ENCODE results near the gene SLC43A2. TPM values are rescaled to one million over a fixed set of nuclear protein-coding genes. Genes with fewer than 3 reads are reported as not detected.

The SLC43A2 gene
- total and polyA plus RNA-seq, 8 donors, result 0.29 to 15.8 (median 5.2) TPM

- Histone ChIP-seq H3K4me3 (no peak overlapping the region), H3K9me3 (no peaks in the 10 kb centered on the region), H3K27ac (peak overlapping the region in 2 of 5 donors; percentile 14 to 27), H3K36me3 (peaks cover 4 to 59% (median 49%) of the 10 kb centered on the region in 4 donors), H3K4me1 (peaks cover 0 to 12% (median 5%) of the 10 kb centered on the region in 4 donors), H3K27me3 (no peaks in the 10 kb centered on the region)
- no peak for TF ChIP-seq POLR2A (IDR thresholded peaks at IDR 0.05)
- TF ChIP-seq POLR2AphosphoS5 (IDR thresholded peaks at IDR 0.05), result no peak
- no peak for TF ChIP-seq EP300 (IDR thresholded peaks at IDR 0.05)
- TF ChIP-seq CTCF (IDR thresholded peaks at IDR 0.05), result no peak
- WGBS, 5 donors, result 82 to 92% (median 89%) methylated on average over 16 of the region's 16 CpGs
- intact Hi-C loops (cut with DNase I; ENCODE audit: low total_unique reads), result no loop called here
- DNase-seq, result no peak
Measured at GRCh38 chr17:1612400-1612799, 16.2 kb downstream of the SLC43A2 start.

GRCh38 chr17:1611715-1612114 is 16.9 kb downstream of the SLC43A2 start:
- WGBS, 5 donors, result 85 to 93% (median 91%) methylated on average over 10 of the region's 10 CpGs
- peaks cover 0 to 17% (median 9%) of the 10 kb centered on the region in 4 donors for H3K4me1 ChIP-seq
- intact Hi-C loops (cut with DNase I; ENCODE audit: low total_unique reads), result no loop called here
- no peak for TF ChIP-seq POLR2AphosphoS5 (IDR thresholded peaks at IDR 0.05)
- TF ChIP-seq POLR2A (IDR thresholded peaks at IDR 0.05), result no peak
- TF ChIP-seq EP300 (IDR thresholded peaks at IDR 0.05), result no peak
- TF ChIP-seq CTCF (IDR thresholded peaks at IDR 0.05), result no peak
- H3K27me3 ChIP-seq, result no peaks in the 10 kb centered on the region
- H3K4me3 ChIP-seq, result no peak overlapping the region
- no peaks in the 10 kb centered on the region for H3K9me3 ChIP-seq
- DNase-seq, result no peak
- peak overlapping the region in 2 of 5 donors; percentile 14 to 27 for H3K27ac ChIP-seq
- peaks cover 4 to 59% (median 49%) of the 10 kb centered on the region in 4 donors for H3K36me3 ChIP-seq

- H3K27me3 ChIP-seq, result no peaks in the 10 kb centered on the region
- peaks cover 5 to 37% (median 29%) of the 10 kb centered on the region in 4 donors for H3K4me1 ChIP-seq
- DNase-seq, result no peak
- H3K9me3 ChIP-seq, result no peaks in the 10 kb centered on the region
- H3K27ac ChIP-seq, result peak overlapping the region in 2 of 5 donors; percentile 65 to 69
- H3K4me3 ChIP-seq, result no peak overlapping the region
- 87 to 94% (median 93%) methylated on average over 7 of the region's 7 CpGs for WGBS, 5 donors
- intact Hi-C loops (cut with DNase I; ENCODE audit: low total_unique reads), result no loop called here
- H3K36me3 ChIP-seq, result peaks cover 4 to 41% (median 28%) of the 10 kb centered on the region in 4 donors
- no peak for TF ChIP-seq CTCF (IDR thresholded peaks at IDR 0.05)
- TF ChIP-seq POLR2AphosphoS5 (IDR thresholded peaks at IDR 0.05), result no peak
- no peak for TF ChIP-seq POLR2A (IDR thresholded peaks at IDR 0.05)
- no peak for TF ChIP-seq EP300 (IDR thresholded peaks at IDR 0.05)
Measured at GRCh38 chr17:1608676-1609075, 20.0 kb downstream of the SLC43A2 start.

GRCh38 chr17:1607971-1608320 is 20.7 kb downstream of the SLC43A2 start:
- Histone ChIP-seq H3K36me3 (peaks cover 4 to 39% (median 22%) of the 10 kb centered on the region in 4 donors), H3K27me3 (no peaks in the 10 kb centered on the region), H3K27ac (peak overlapping the region in 4 of 5 donors; percentile 29 to 75 (median 67)), H3K9me3 (no peaks in the 10 kb centered on the region), H3K4me3 (no peak overlapping the region), H3K4me1 (peaks cover 5 to 37% (median 29%) of the 10 kb centered on the region in 4 donors)
- intact Hi-C loops (cut with DNase I; ENCODE audit: low total_unique reads), result no loop called here
- WGBS, 5 donors, result 77 to 90% (median 84%) methylated on average over 5 of the region's 5 CpGs
- TF ChIP-seq POLR2A (IDR thresholded peaks at IDR 0.05) (no peak), EP300 (IDR thresholded peaks at IDR 0.05) (no peak), POLR2AphosphoS5 (IDR thresholded peaks at IDR 0.05) (no peak), CTCF (IDR thresholded peaks at IDR 0.05) (no peak)
- DNase-seq, result no peak

All from stomach (tissue), 9 donors.